HG02642 (cell line): ENCODE measurements around the gene STX4.
"Not testable (repeated sequence)": the region's sequence is repeated elsewhere in the genome, so short reads cannot be mapped to it uniquely, and the experiment has no call there.

ENCODE experiments used
- ATAC-seq: cut with Tn5 transposase; IDR thresholded peaks from one replicate; pipeline ENCODE4 v1.9.1; 2021; ENCODE audit warnings: mild to moderate bottlenecking; ENCODE audit not compliant: unreplicated experiment, poor library complexity

STX4 gene

GRCh38 chr16:30997725-30998711, 35.3 kb upstream of the STX4 start:
- ATAC-seq, result no peak

GRCh38 chr16:30998852-30999761, 34.3 kb upstream of the STX4 start:
- no peak for ATAC-seq

GRCh38 chr16:31000671-31001382, 32.5 kb upstream of the STX4 start:
- ATAC-seq, result no peak

- ATAC-seq, result no peak
Observed at GRCh38 chr16:31001507-31002249, 31.7 kb upstream of the STX4 start.

- ATAC-seq, result no peak
Observed at GRCh38 chr16:31002250-31002700, 31.1 kb upstream of the STX4 start.

GRCh38 chr16:31002862-31003341, 30.5 kb upstream of the STX4 start:
- no peak for ATAC-seq

- ATAC-seq, result no peak
Observed at GRCh38 chr16:31003744-31004143, 29.6 kb upstream of the STX4 start.

- no peak for ATAC-seq
Observed at GRCh38 chr16:31004658-31005057, 28.7 kb upstream of the STX4 start.

GRCh38 chr16:31005350-31006085, 27.8 kb upstream of the STX4 start:
- no peak for ATAC-seq

GRCh38 chr16:31006086-31006385, 27.3 kb upstream of the STX4 start:
- ATAC-seq, result no peak

- ATAC-seq, result no peak
Observed at GRCh38 chr16:31006589-31006988, 26.8 kb upstream of the STX4 start.

- ATAC-seq, result no peak
Observed at GRCh38 chr16:31007684-31008083, 25.7 kb upstream of the STX4 start.

GRCh38 chr16:31008149-31008548, 25.2 kb upstream of the STX4 start:
- ATAC-seq, result no peak

GRCh38 chr16:31008551-31008950, 24.8 kb upstream of the STX4 start:
- no peak for ATAC-seq

- no peak for ATAC-seq
Observed at GRCh38 chr16:31009120-31009519, 24.2 kb upstream of the STX4 start.

GRCh38 chr16:31009894-31010584, 23.3 kb upstream of the STX4 start:
- no peak for ATAC-seq

GRCh38 chr16:31010585-31011325, 22.6 kb upstream of the STX4 start, which contains the start of gene STX1B:
Gene STX1B, minus strand, starts transcription at chr16:31010638. Its CDS starts 242 bp downstream, at chr16:31010396.
- ATAC-seq, result no peak

- ATAC-seq, result not testable (repeated sequence)
Observed at GRCh38 chr16:31011815-31012214, 21.5 kb upstream of the STX4 start.
